Measurements from ENCODE around the gene CXCR6. TPM values are rescaled to one million over a fixed set of nuclear protein-coding genes. Genes with fewer than 3 reads are reported as not detected.

Gene CXCR6
- total RNA-seq, 1 donor from 2014 or later: not detected

- H3K4me1 Mint-ChIP-seq (ENCODE audit: unreplicated experiment): peaks cover 4% of the 10 kb centered on the region
- no peak for TF ChIP-seq CTCF (IDR thresholded peaks at IDR 0.05)
- H3K27ac Mint-ChIP-seq (ENCODE audit: unreplicated experiment): no peak overlapping the region
- DNase-seq (ENCODE audit: extremely low spot score, unreplicated experiment): no peak
- no peak overlapping the region for H3K4me3 Mint-ChIP-seq (ENCODE audit: unreplicated experiment)
- peaks cover 4% of the 10 kb centered on the region for H3K9me3 Mint-ChIP-seq (ENCODE audit: unreplicated experiment)
- H3K27me3 Mint-ChIP-seq (ENCODE audit: unreplicated experiment): no peaks in the 10 kb centered on the region
- peaks cover 68% of the 10 kb centered on the region for H3K36me3 Mint-ChIP-seq (ENCODE audit: unreplicated experiment)
Observed at GRCh38 chr3:45957586-45957985, 14.3 kb downstream of the CXCR6 start.

- TF ChIP-seq CTCF (IDR thresholded peaks at IDR 0.05): no peak
- H3K9me3 Mint-ChIP-seq (ENCODE audit: unreplicated experiment): peaks cover 4% of the 10 kb centered on the region
- H3K27me3 Mint-ChIP-seq (ENCODE audit: unreplicated experiment): no peaks in the 10 kb centered on the region
- H3K27ac Mint-ChIP-seq (ENCODE audit: unreplicated experiment): no peak overlapping the region
- H3K4me3 Mint-ChIP-seq (ENCODE audit: unreplicated experiment): no peak overlapping the region
- peaks cover 64% of the 10 kb centered on the region for H3K36me3 Mint-ChIP-seq (ENCODE audit: unreplicated experiment)
- H3K4me1 Mint-ChIP-seq (ENCODE audit: unreplicated experiment): peaks cover 4% of the 10 kb centered on the region
- DNase-seq (ENCODE audit: extremely low spot score, unreplicated experiment): no peak
Observed at GRCh38 chr3:45958321-45958791, 15.1 kb downstream of the CXCR6 start.

GRCh38 chr3:45959201-45959600 is 15.9 kb downstream of the CXCR6 start:
- Mint-ChIP-seq H3K9me3 (ENCODE audit: unreplicated experiment) (peaks cover 4% of the 10 kb centered on the region), H3K27me3 (ENCODE audit: unreplicated experiment) (no peaks in the 10 kb centered on the region), H3K4me3 (ENCODE audit: unreplicated experiment) (no peak overlapping the region), H3K36me3 (ENCODE audit: unreplicated experiment) (peaks cover 64% of the 10 kb centered on the region), H3K4me1 (ENCODE audit: unreplicated experiment) (peaks cover 4% of the 10 kb centered on the region), H3K27ac (ENCODE audit: unreplicated experiment) (no peak overlapping the region)
- TF ChIP-seq CTCF (IDR thresholded peaks at IDR 0.05): no peak
- no peak for DNase-seq (ENCODE audit: extremely low spot score, unreplicated experiment)

GRCh38 chr3:45960289-45960688 is 17.0 kb downstream of the CXCR6 start:
- H3K36me3 Mint-ChIP-seq (ENCODE audit: unreplicated experiment): peaks cover 58% of the 10 kb centered on the region
- H3K4me3 Mint-ChIP-seq (ENCODE audit: unreplicated experiment): no peak overlapping the region
- peaks cover 4% of the 10 kb centered on the region for H3K4me1 Mint-ChIP-seq (ENCODE audit: unreplicated experiment)
- no peaks in the 10 kb centered on the region for H3K27me3 Mint-ChIP-seq (ENCODE audit: unreplicated experiment)
- peaks cover 4% of the 10 kb centered on the region for H3K9me3 Mint-ChIP-seq (ENCODE audit: unreplicated experiment)
- no peak for TF ChIP-seq CTCF (IDR thresholded peaks at IDR 0.05)
- no peak overlapping the region for H3K27ac Mint-ChIP-seq (ENCODE audit: unreplicated experiment)
- no peak for DNase-seq (ENCODE audit: extremely low spot score, unreplicated experiment)

- H3K9me3 Mint-ChIP-seq (ENCODE audit: unreplicated experiment): peaks cover 4% of the 10 kb centered on the region
- no peak overlapping the region for H3K27ac Mint-ChIP-seq (ENCODE audit: unreplicated experiment)
- no peak for TF ChIP-seq CTCF (IDR thresholded peaks at IDR 0.05)
- no peak for DNase-seq (ENCODE audit: extremely low spot score, unreplicated experiment)
- H3K4me1 Mint-ChIP-seq (ENCODE audit: unreplicated experiment): no peaks in the 10 kb centered on the region
- peaks cover 51% of the 10 kb centered on the region for H3K36me3 Mint-ChIP-seq (ENCODE audit: unreplicated experiment)
- H3K4me3 Mint-ChIP-seq (ENCODE audit: unreplicated experiment): no peak overlapping the region
- H3K27me3 Mint-ChIP-seq (ENCODE audit: unreplicated experiment): no peaks in the 10 kb centered on the region
Observed at GRCh38 chr3:45962033-45962432, 18.8 kb downstream of the CXCR6 start.

All from osteocyte (in vitro differentiated cells).